Measurements from ENCODE around the gene YY1.

YY1 gene

DNA sequence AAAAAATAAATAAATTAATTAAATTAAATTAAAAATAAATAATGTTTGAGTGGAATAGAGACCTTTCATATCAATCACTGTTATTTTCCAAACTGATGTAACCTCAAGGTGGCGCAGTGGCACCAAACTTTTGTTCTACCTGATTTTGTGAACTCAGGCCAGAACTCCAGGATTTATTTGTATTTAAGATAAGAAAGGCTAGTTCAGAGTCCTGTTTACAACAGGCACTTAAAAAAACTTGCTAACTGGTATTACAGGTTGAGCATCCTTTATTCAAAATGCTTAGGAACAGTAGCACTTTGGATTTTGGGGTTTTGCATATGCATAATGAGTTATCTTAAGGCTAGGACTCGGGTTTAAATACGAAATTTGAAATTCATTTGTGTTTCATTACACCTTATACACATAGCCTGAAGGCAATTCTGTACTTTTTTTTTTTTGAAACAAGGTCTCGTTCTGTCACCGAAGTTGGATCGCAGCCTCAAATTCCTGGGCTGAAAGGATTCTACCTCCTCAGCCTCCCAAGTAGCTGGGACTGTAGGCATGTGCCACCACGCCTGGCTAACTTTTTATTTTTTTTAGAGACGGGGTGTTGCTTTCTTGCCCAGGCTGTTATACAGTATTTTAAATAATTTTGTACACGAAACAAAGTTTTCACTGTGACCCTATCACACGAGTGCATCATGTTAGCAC lies 32.4 kb downstream of the YY1 start:
- no peak overlapping the region for H3K4me3 ChIP-seq (ENCODE audit: low read depth, low read length)
- TF ChIP-seq, protein P1, sequence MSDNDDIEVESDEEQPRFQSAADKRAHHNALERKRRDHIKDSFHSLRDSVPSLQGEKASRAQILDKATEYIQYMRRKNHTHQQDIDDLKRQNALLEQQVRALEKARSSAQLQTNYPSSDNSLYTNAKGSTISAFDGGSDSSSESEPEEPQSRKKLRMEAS (IDR thresholded peaks at IDR 0.05; ENCODE audit: low read depth, low read length), result no peak
- TF ChIP-seq, protein P2, sequence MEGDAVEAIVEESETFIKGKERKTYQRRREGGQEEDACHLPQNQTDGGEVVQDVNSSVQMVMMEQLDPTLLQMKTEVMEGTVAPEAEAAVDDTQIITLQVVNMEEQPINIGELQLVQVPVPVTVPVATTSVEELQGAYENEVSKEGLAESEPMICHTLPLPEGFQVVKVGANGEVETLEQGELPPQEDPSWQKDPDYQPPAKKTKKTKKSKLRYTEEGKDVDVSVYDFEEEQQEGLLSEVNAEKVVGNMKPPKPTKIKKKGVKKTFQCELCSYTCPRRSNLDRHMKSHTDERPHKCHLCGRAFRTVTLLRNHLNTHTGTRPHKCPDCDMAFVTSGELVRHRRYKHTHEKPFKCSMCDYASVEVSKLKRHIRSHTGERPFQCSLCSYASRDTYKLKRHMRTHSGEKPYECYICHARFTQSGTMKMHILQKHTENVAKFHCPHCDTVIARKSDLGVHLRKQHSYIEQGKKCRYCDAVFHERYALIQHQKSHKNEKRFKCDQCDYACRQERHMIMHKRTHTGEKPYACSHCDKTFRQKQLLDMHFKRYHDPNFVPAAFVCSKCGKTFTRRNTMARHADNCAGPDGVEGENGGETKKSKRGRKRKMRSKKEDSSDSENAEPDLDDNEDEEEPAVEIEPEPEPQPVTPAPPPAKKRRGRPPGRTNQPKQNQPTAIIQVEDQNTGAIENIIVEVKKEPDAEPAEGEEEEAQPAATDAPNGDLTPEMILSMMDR (IDR thresholded peaks at IDR 0.05; ENCODE audit: low read depth, low read length), result peak; percentile 39
- peak; percentile 37 for DNase-seq (ENCODE audit: low read depth)

DNA sequence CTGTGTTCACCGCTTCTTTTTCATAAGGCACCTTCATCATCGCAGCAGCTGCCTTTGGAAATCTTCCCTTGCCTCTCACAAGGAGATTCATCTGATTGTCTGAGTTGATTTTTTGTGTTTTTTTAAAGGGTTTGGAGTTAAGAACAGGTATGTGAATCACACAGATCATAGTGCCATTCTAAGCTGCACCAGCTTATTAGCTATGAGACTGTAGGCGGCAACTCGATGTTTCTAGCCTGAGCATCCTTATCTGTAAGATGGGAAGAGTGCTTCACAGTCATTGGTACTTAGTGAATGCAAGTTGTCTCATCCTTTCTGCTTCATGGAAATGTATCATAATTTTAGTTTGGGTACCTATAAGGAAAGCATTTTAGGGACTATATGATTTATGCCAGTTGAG lies 35.3 kb downstream of the YY1 start:
- H3K4me3 ChIP-seq (ENCODE audit: low read depth, low read length), result no peak overlapping the region
- TF ChIP-seq, protein P1 (IDR thresholded peaks at IDR 0.05; ENCODE audit: low read depth, low read length), result no peak
- TF ChIP-seq MYC (IDR thresholded peaks at IDR 0.05; ENCODE audit: low read depth, low read length), result no peak
- no peak for TF ChIP-seq POLR2A (IDR thresholded peaks at IDR 0.05; ENCODE audit: extremely low read depth, insufficient read length)
- TF ChIP-seq, protein P2 (IDR thresholded peaks at IDR 0.05; ENCODE audit: low read depth, low read length), result no peak
- DNase-seq (ENCODE audit: low read depth), result no peak

DNA sequence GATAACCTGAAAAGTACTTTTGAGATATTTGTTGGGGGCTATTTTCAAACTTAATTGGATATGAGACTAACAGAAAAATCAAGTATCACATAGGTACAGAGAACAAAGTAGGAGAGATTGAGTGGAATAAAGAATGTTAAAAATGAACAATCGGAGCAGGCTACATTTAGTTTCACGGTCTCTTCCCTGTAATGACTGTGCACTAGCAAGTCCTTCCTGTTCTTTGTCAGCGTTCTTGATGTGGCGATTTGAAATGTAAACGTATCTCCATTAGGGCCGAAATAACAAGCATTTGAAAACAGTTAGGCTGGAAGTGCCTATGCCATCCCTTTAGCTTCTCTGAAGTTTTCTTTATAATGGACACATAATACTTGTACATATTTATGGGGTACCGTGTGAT lies 36.3 kb downstream of the YY1 start:
- no peak for DNase-seq (ENCODE audit: low read depth)
- no peak overlapping the region for H3K4me3 ChIP-seq (ENCODE audit: low read depth, low read length)
- TF ChIP-seq, protein P1 (IDR thresholded peaks at IDR 0.05; ENCODE audit: low read depth, low read length), result no peak
- TF ChIP-seq MYC (IDR thresholded peaks at IDR 0.05; ENCODE audit: low read depth, low read length), result no peak
- TF ChIP-seq POLR2A (IDR thresholded peaks at IDR 0.05; ENCODE audit: extremely low read depth, insufficient read length), result no peak
- TF ChIP-seq, protein P2 (IDR thresholded peaks at IDR 0.05; ENCODE audit: low read depth, low read length), result no peak

DNA sequence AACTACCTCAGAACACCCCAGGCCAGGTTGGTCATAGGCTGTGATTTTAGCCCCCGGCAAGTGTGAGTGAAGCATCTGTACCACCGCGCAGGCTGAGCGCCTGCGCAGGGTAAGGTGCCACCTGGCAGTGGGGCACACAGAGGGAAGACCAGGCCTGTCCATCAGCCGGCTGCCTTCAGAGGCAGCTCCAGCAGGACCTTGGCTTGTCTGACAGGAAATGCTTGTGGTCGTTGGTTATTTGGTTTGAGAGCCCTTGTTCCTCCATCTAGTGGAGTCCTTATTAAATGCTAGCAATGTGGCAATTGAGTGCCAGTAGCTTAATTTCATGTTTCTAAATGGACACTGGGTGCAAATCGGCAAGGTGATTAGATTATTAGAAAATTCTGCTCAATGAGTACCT lies 39.8 kb downstream of the YY1 start:
- TF ChIP-seq, protein P1 (IDR thresholded peaks at IDR 0.05; ENCODE audit: low read depth, low read length), result 0 out of 2 replicates have a peak, but pooled peaks have one; percentile 1
- TF ChIP-seq MYC (IDR thresholded peaks at IDR 0.05; ENCODE audit: low read depth, low read length), result no peak
- DNase-seq (ENCODE audit: low read depth), result peak; percentile 75
- no peak overlapping the region for H3K4me3 ChIP-seq (ENCODE audit: low read depth, low read length)

DNA sequence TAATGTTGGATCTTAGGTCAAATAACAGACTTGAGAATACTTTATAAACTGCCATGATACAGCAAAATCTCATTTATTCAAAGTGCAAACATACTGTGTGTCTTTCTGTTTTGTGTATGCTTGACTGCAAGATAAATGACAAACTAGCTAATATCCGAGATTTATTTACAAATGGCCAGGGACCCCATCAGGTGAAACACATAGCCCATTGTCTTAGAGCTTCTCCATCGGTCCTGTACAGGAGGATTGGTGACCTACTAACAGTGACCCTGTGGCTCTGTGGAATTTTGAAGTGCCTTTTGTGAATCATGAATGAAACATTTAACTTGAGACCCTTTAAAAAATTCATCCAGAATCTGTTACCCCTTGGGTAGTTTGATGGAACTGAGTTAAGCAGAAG lies 40.2 kb downstream of the YY1 start:
- no peak for DNase-seq (ENCODE audit: low read depth)
- H3K4me3 ChIP-seq (ENCODE audit: low read depth, low read length), result no peak overlapping the region
- no peak for TF ChIP-seq POLR2A (IDR thresholded peaks at IDR 0.05; ENCODE audit: extremely low read depth, insufficient read length)
- TF ChIP-seq, protein P1 (IDR thresholded peaks at IDR 0.05; ENCODE audit: low read depth, low read length), result 0 out of 2 replicates have a peak, but pooled peaks have one; percentile 1

DNA sequence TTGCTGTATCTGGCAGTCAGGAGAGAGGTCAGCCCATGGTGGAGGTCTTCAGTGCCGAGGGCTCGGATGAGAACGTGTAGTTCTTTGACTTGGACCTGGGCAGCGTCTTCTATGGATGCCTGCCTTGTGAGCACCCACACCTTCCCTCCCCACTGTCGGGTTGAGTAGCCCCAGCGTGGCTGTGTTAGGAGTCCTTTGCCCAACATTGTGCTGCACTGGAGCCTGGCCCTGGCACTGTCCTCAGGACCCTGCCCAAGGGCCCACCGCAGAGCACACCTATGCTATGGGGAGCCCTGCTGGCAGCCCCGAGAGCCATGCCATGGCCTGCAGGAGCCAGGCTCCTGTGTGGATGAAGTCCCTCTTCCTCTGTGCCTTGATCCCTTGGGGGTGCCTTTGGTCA lies 40.6 kb downstream of the YY1 start:
- no peak overlapping the region for H3K4me3 ChIP-seq (ENCODE audit: low read depth, low read length)
- no peak for TF ChIP-seq MYC (IDR thresholded peaks at IDR 0.05; ENCODE audit: low read depth, low read length)
- TF ChIP-seq, protein P1 (IDR thresholded peaks at IDR 0.05; ENCODE audit: low read depth, low read length), result no peak
- no peak for TF ChIP-seq POLR2A (IDR thresholded peaks at IDR 0.05; ENCODE audit: extremely low read depth, insufficient read length)
- TF ChIP-seq, protein P2 (IDR thresholded peaks at IDR 0.05; ENCODE audit: low read depth, low read length), result no peak
- DNase-seq (ENCODE audit: low read depth), result no peak
